ENCODE results near the gene IMPDH1.

IMPDH1 gene

DNA sequence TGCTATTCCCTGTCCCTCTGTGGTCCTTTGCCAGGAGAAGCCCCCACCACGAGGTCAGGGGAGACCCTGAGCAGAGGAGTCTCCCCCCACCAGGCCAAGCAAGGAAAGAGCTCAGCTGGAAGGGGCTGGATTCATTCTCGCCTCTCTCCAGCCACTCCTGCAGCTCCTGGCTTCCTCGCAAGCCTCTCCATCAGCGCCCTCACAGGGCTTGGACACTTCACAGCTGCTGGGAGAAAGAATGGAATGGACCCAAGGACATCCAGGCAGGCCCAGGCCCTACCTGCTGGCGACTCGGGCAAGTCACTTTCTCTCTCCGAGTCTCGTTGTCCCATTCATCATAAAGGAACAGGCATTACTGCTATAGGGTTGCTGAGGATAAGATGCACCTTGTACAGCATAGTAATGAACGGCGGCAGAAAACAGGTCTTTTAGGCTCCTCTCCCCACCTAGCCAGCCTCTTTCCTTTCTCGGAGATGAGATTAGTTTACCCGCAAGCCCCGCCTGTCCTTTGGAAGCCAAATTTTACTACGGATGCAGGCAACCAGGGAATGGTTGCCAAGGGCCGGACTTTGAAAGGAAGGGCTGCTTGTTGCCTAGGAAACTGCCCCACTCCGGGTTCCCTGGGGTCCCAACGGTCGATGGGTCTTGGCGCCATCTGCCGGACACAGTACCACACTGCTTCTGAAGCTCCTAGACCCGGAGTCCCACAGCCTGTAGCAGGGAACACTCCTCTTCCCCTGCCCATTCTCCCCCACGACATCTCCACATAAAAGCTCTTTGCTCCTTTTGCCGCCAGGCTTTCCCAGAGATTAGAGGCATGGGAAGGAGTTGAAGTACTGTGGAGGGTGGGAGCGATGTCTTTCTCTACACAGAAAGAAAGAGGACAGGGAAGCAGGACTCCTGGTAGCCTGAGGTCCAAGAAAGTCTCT is 22.3 kb downstream of the IMPDH1 start:
- peak; percentile 75 for DNase-seq

DNA sequence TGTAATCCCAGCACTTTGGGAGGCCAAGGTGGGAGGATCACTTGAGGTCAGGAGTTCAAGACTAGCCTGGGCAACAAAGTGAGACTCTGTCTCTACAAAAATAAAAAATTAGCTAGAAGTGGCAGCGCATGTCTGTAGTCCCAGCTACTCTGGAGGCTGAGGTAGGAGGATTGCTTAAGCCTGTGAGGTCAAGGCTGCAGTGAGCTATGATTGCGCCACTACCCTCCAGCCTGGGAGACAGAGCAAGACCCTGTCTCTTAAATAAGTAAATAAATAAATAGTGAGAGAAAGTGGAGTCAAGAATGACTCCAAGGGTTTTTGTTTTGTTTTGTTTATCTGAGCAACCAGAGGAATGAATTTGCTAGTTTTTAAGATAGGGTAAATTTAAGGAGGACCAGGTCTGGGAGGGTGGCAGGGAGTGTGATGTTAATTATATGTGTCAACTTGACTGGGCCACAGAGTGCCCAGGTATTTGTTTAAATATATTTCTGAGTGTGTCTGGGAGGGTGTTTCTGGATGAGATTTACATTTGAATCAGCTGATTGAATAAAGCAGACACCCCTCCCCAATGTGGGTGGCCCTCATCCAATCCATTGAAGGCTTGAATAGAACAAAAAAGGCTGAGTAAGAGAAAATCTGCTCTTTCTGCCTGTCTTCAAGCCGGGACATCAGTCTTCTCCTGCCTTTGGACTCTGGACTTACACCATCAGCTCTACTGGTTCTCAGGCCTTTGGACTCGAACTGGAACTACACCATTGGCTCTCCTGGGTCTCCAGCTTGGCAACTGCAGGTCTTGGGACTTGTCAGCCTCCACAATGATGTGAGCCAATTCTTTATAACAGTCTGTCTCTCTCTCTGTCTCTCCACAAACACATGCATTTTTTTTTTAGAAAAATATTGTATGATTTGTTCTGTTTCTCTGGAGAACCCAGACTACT is 23.5 kb downstream of the IMPDH1 start:
- DNase-seq = no peak

DNA sequence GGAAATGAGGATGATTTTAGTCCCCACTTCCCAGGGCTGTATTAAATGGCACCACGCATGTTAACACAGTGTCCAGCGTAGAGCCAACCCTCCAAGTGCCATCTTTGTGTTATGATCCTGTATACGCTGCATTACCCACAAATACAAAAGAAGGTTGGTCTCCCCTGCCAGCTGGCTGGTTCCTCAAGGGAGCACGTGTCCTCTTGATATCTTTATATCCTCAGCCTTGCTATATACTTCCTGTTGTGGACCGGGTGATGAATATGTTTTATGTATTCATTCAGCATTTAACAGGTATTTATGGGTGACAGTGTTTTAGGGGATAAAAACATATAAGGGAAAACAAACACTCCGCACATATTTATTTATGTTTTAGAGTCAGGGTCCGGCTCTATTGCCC is 25.1 kb downstream of the IMPDH1 start:
- no peak for DNase-seq

DNA sequence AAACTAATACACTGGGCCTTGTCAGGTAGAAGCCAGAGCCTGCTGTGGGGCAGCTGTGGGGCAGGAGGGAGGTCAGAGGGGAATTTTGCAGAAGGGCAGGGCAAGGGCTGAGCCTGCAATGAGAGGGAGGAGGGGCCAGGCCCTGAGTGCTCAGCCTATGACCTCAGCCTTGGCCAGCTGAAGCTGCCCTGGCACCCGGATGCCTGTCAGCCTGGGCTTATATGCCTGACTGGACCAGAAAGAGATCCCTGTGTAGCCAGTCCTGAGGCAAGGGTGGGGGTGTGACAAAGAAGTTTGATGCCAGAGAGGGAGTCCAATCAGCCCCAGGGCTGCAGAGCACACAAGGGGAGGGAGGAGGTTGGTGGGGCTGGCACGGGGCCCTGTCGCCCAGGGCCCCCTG is 26.0 kb downstream of the IMPDH1 start:
- no peak for DNase-seq

DNA sequence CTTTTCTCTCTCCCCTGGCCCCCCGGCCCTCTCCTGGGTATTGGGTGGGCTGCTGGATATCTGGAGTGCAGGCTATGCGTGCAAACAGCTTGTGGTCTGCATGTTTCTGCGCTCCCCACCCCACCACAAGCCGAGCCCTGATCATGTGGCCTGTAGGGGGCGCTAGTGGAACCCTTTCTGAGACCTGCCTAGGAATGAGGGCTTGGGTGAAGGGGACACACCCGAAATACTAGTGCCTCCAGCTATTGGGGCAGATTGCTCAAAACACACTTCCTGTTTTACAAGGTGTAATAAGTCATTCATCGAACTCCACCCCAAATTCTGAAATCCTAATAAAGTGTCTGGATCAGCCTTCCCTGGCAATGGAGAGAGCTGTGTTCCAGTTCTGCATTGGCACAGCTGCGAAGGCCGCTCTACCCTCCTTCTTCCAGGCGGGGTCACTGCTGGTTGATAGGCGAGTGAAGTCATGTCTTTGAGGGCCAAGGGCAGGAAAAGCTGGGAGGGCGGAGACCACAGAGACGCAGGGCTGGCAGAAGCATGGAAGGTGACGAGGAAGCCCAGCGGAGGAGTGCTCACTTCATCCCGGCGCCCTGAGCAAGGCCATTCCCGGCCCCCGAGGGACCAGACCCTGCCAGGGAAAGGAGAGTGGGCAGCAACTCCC is 28.5 kb downstream of the IMPDH1 start:
- peak; percentile 39 for DNase-seq

DNA sequence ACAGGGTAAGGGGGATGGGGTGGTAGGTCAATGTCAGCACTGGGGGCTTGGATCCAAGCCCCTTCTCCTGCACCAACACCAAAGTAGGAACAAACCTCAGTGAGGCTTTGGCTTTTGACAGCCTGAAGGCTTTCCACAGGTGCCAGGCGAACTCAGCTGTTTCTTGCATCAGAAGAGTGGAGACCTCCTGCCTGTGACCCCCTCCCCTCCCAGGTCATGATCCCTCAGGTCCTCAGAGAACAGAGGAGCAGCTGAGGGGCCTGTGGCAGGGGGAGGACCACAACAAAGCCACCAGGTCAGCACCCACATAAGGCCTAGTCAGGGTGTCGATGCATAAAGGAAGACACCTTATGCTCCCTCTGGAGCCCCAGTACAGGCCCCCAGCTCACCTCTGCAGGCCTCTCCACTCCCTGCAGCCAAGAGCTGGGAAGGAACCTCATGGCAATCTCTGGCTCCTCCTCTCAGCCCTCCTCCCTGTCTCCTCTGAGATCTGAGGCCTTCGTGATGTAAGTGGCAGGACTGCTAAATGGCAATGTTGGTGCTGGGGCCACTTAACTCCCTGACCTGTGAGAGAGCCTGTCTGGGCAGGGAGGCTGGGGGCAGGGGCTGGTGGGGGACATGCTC is 29.2 kb downstream of the IMPDH1 start:
- no peak for DNase-seq

GRCh38 chr7:128379900-128380479 is 29.8 kb downstream of the IMPDH1 start:
- no peak for DNase-seq

GRCh38 chr7:128378637-128379036 is 31.1 kb downstream of the IMPDH1 start:
- DNase-seq = no peak

GRCh38 chr7:128376077-128376476 is 33.7 kb downstream of the IMPDH1 start:
- no peak for DNase-seq

- no peak for DNase-seq
These were observed 35.7 kb downstream of the IMPDH1 start for GRCh38 chr7:128374041-128374440.

GRCh38 chr7:128373606-128374005 is 36.2 kb downstream of the IMPDH1 start:
- no peak for DNase-seq

DNA sequence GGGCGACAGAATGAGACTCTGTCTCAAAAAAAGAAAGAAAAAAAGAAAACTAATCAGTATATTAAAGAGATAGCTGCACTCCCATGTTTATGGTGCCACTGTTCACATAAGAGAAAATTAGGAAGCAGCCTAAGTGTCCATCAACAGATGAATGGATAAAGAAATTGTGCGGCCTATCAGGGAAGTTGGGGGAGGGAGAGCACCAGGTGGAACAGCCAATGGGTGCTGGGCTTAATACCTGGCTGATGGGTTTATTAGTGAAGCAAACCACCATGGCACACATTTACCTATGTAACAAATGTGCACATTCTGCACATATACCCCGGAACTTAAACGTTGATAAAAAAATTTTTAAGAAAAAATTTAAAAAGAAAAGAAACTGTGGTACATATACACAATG is 39.3 kb downstream of the IMPDH1 start:
- no peak for DNase-seq

DNA sequence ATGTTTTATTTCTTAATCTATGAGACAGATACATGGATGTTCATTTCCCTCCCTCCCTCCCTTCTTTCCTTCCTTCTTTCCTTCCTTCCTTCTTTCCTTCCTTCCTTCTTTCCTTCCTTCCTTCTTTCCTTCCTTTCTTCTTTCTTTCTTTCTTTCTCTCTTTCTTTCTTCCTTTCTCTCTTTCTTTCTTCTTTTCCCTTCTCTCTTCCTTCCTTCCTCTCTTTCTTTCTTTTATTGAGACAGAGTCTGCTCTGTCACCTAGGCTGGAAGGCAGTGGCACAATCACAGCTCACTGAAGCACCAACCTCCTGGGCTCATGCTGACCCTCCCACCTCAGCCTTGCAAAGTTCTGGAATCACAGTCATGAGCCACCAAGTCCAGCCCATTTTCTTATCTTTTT is 42.8 kb downstream of the IMPDH1 start:
- DNase-seq = no peak

- DNase-seq = no peak
These were observed 43.5 kb downstream of the IMPDH1 start for GRCh38 chr7:128366300-128366699.

- no peak for DNase-seq
These were observed 44.4 kb downstream of the IMPDH1 start for GRCh38 chr7:128365432-128365831.

DNA sequence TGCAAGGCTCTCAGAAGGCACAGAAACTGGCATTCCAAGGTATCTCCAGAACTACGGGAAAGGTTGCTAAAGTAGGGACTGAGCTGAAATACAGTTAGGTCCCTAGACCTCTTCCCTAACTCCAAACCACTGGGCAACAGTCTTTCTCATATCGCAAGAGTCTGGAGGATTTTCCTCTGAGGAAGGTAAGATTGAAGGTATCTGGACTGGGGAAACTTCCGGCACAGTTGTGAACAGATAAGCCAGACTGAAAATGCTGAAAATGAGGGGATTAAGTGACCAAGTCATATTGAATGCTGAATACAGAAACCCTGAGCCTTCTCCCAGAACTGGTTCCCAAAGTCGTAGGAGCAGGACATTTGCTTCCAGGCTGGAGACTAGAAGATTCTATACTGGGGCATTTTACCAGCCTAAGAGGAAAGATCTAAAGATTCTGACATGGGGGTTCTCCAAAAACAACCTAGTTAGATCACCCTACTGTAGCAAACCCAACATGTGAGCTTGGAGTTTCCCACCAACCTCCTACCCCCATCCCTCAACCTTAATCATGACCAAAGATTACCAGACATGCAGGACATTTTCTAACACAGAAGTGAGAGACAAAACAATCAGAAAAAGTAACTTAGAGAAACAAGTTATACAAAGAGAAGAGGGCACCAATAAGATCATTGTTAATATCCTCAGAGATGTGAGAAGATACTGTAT is 45.5 kb downstream of the IMPDH1 start:
- DNase-seq = no peak

GRCh38 chr7:128363261-128363721 is 46.5 kb downstream of the IMPDH1 start:
- DNase-seq = no peak

- no peak for DNase-seq
These were observed 47.1 kb downstream of the IMPDH1 start for GRCh38 chr7:128362670-128363069.

DNA sequence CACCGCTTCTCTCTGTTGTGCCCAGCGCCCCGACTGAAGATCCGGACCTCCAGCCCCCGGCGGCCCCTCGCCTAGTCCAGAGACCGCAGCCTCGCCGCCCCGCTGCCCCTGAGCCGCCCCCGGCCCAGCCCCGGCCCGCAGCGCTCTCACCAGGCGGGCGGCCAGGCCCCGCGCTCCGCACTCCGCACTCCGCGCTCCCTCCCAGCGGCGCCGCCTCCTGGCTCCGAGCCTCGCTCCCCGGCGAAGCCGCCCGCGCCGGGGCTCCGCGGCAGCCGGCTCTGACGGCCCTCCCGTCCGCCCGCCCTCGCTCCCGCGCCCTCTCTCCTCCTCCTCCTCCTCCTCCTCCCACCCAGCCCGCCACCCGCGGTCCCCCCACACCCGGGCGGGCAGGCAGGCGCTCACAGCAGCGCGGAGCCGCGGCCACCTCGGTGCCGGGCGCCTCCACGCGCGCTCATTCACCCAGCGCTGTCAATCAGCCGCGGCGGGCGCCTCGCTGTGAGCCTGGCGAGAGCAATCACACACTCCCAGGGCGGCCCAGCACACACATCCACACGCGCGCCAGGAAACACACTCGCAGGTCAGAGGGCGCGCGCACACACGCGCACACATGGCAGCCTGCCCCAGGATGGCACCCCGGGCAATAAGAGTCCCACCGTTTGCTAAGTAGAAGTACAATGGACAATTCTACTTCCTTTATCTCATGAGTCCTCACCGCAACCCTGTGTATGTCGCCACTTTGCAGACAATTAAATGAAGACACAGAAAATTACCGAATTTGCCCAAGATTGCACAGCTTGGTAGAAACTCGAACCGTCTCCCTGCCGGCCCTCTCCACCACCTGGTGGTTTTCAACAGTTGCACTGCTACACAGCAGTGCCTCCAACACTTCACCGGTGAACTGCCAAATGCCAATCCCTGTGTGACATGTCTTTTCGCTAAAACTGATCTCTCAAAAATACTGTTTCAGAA is 48.1 kb downstream of the IMPDH1 start, which contains the start of gene PRRT4:
Gene PRRT4 (minus strand): TSS at position 280 of the 969 bp plus-strand sequence.
- peak; percentile 23 for DNase-seq

GRCh38 chr7:128360359-128360678 is 49.5 kb downstream of the IMPDH1 start:
- no peak for DNase-seq
